Measurements from ENCODE around the gene PLXNC1. TPM values are rescaled to one million over a fixed set of nuclear protein-coding genes. Genes with fewer than 3 reads are reported as not detected.

The PLXNC1 gene
- total RNA-seq, 1 donor from 2014 or later, result 15.7 TPM

GRCh38 chr12:94184995-94185719 is 36.8 kb downstream of the PLXNC1 start:
- intact Hi-C loops (cut with DNase I), result no loop called here
- Histone ChIP-seq H3K9me3 (no peaks in the 10 kb centered on the region), H3K4me3 (no peak overlapping the region), H3K4me1 (no peaks in the 10 kb centered on the region), H3K27ac (no peak overlapping the region), H3K27me3 (no peaks in the 10 kb centered on the region), H3K36me3 (no peaks in the 10 kb centered on the region)
- DNase-seq, result no peak
- TF ChIP-seq CTCF (IDR thresholded peaks at IDR 0.05), result no peak
- no peak for ATAC-seq

DNA sequence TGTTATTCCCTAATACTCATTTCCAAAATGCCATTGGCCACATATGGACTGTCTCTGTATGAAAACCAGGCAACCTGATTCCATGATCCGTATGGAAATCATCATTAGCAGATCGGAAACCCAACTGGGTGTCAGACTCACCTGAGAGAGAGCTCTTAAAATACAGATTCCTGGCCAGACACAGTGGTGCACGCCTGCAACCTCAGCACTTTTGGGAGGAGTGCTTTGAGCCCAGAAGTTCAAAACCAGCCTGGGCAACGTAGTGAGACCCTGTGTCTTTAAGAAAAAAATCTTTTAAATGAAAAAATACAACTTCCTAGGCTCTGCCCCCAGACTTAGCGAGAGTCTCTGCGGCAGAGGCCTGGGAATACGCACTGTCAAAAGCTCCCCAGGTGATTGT is 37.4 kb downstream of the PLXNC1 start:
- H3K4me3 ChIP-seq, result no peak overlapping the region
- DNase-seq, result no peak
- H3K4me1 ChIP-seq, result no peaks in the 10 kb centered on the region
- intact Hi-C loops (cut with DNase I), result no loop called here
- H3K27me3 ChIP-seq, result no peaks in the 10 kb centered on the region
- no peak for ATAC-seq
- no peaks in the 10 kb centered on the region for H3K36me3 ChIP-seq
- no peak overlapping the region for H3K27ac ChIP-seq
- TF ChIP-seq CTCF (IDR thresholded peaks at IDR 0.05), result no peak
- no peaks in the 10 kb centered on the region for H3K9me3 ChIP-seq

DNA sequence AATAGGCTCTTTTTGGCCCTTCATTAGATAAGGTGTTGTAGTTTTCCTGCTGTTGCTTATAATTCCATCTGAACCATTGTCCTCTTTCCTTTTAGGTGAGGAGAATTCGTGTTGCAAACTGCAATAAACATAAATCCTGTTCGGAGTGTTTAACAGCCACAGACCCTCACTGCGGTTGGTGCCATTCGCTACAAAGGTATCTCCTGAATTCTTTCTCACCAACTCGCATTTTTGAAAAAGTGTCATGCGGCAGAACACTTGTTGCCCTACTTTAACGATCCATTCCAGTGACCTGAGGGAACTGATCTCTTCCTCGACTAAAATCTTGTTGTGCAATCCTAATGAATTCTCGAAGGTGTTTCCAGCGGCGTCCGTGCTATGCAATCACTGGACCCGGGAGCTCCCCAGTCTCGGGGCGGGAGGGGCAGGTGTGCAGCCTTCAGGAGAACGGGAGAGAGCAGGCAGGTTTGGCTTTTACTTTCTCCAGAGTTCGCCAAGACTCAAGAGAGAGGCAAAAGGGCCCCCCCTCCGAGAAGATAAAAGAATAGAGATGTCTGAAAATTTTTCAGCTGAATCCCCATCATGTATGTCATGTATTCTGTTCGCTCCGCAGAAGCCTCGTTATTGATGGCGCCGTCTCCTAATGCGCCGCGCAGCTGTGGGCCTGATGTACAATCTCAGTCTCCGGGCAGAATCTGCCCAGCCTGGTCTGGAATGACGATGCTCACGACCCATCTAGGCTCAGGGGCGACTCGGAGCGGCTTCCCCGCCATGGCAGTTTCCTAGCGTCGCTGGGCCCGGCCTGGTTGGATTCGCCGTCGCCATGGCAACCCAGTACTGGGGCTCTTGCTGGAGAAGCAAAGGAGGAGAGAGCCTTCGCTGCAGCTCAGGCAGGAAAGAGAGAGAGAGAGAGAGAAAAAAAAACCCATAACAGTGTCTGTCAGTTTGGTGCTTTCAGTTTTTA is 38.2 kb downstream of the PLXNC1 start:
- peak overlapping the region; percentile 19 for H3K4me3 ChIP-seq

DNA sequence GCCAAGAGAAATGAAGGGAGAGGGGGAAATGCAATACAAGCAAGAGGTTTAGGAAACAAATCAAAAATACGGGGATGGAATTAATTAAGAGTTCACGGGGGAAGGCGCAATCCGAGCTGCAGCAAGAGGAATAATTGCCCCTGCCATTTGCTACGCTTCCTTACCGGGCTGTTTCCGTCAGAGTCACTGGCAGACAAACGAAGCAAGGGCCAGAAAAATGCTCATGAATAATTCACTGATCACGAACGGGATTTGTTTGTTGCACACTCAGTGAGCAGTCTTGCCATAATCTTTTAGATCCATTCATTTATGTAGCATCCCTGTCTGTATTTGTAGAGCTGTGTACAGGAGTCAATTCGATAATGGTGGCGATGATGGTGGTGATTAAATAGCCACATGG is 39.0 kb downstream of the PLXNC1 start:
- intact Hi-C loops (cut with DNase I), result no loop called here
- no peaks in the 10 kb centered on the region for H3K4me1 ChIP-seq
- no peaks in the 10 kb centered on the region for H3K27me3 ChIP-seq
- H3K4me3 ChIP-seq, result no peak overlapping the region
- no peak overlapping the region for H3K27ac ChIP-seq
- H3K9me3 ChIP-seq, result no peaks in the 10 kb centered on the region
- TF ChIP-seq CTCF (IDR thresholded peaks at IDR 0.05), result no peak
- no peak for ATAC-seq
- H3K36me3 ChIP-seq, result no peaks in the 10 kb centered on the region
- no peak for DNase-seq

More for the DNA sequence above, 38.2 kb downstream of the PLXNC1 start:
- H3K36me3 ChIP-seq, result no peaks in the 10 kb centered on the region
- intact Hi-C loops (cut with DNase I), result no loop called here
- TF ChIP-seq CTCF (IDR thresholded peaks at IDR 0.05), result no peak
- H3K27ac ChIP-seq, result no peak overlapping the region
- peak; percentile 30 for ATAC-seq
- peak; percentile 67 for DNase-seq
- H3K9me3 ChIP-seq, result no peaks in the 10 kb centered on the region
- no peaks in the 10 kb centered on the region for H3K27me3 ChIP-seq
- H3K4me1 ChIP-seq, result no peaks in the 10 kb centered on the region

GRCh38 chr12:94190623-94191022 is 42.2 kb downstream of the PLXNC1 start:
- Histone ChIP-seq H3K27ac (no peak overlapping the region), H3K4me1 (no peaks in the 10 kb centered on the region), H3K27me3 (no peaks in the 10 kb centered on the region), H3K4me3 (no peak overlapping the region), H3K36me3 (no peaks in the 10 kb centered on the region), H3K9me3 (no peaks in the 10 kb centered on the region)
- intact Hi-C loops (cut with DNase I), result no loop called here
- DNase-seq, result no peak
- TF ChIP-seq CTCF (IDR thresholded peaks at IDR 0.05), result no peak
- ATAC-seq, result no peak

Data from upper lobe of right lung (tissue), 1 donor.